ENCODE measurements around the gene DPP10.

- TF ChIP-seq CTCF (IDR thresholded peaks at IDR 0.05) (no peak), POLR2A (IDR thresholded peaks at IDR 0.05) (no peak), POLR2AphosphoS5 (IDR thresholded peaks at IDR 0.05) (no peak)
These were observed 52.6 kb downstream of the DPP10 start for GRCh38 chr2:114495046-114495445.
